Activated T-cell treated with anti-CD3 and anti-CD28 coated beads for 1 hour (primary cell): Measurements from ENCODE around the gene RAB39A.
"Not testable (repeated sequence)": the region's sequence is repeated elsewhere in the genome, so short reads cannot be mapped to it uniquely, and the experiment has no call there.

Source experiments
- DNase-seq: peaks from one replicate; pipeline ENCODE4 v3.0.0-alpha.2; 2020; ENCODE audit warnings: low read depth

RAB39A gene, protein sequence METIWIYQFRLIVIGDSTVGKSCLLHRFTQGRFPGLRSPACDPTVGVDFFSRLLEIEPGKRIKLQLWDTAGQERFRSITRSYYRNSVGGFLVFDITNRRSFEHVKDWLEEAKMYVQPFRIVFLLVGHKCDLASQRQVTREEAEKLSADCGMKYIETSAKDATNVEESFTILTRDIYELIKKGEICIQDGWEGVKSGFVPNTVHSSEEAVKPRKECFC

DNA sequence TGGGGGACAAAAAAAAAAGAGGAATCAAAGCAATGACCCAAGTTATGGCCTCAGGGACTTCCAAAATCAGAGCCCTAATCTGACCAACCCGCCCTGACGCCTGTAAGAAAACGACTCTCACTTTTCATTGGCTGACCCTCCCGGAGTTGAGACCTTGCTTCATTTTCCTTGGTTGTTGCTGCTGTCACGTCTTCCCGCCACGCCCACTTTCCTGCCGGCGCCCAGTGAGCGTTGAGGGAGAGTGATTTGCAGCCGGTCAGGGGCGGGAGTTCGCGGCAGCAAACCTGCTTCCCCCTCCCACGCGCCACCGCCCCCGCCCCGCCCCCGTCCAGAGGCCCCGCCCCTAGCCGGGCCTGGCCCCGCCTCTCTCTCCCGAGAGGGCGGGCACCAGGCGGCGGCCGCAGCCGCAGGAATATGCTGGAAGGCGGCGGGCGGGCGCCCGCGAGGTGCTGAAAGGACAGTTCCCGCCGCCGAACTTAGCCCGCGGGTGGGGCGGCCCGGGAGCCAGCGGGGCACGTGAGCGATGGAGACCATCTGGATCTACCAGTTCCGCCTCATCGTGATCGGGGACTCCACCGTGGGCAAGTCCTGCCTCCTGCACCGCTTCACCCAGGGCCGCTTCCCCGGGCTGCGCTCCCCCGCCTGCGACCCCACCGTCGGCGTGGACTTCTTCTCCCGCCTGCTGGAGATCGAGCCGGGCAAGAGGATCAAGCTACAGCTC is at the start of gene RAB39A:
Gene RAB39A, plus strand, starts transcription at position 403 of the 721 bp plus-strand sequence. Its CDS starts 121 bp downstream, at position 524.
- DNase-seq = peak; percentile 34

DNA sequence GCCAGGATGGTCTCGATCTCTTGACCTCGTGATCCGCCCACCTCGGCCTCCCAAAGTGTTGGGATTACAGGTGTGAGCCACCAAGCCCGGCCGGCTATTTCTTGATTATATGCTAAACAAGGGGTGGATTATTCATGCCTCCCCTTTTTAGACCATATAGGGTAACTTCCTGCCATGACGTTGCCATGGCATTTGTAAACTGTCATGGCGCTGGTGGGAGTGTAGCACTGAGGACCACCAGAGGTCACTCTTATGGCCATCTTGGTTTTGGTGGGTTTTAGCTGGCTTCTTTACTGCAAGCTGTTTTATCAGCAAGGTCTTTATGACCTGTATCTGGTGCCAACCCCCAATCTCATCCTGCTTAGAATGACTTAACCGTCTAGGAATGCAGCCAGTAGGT is 46.8 kb upstream of the RAB39A start:
- not testable (repeated sequence) for DNase-seq

DNA sequence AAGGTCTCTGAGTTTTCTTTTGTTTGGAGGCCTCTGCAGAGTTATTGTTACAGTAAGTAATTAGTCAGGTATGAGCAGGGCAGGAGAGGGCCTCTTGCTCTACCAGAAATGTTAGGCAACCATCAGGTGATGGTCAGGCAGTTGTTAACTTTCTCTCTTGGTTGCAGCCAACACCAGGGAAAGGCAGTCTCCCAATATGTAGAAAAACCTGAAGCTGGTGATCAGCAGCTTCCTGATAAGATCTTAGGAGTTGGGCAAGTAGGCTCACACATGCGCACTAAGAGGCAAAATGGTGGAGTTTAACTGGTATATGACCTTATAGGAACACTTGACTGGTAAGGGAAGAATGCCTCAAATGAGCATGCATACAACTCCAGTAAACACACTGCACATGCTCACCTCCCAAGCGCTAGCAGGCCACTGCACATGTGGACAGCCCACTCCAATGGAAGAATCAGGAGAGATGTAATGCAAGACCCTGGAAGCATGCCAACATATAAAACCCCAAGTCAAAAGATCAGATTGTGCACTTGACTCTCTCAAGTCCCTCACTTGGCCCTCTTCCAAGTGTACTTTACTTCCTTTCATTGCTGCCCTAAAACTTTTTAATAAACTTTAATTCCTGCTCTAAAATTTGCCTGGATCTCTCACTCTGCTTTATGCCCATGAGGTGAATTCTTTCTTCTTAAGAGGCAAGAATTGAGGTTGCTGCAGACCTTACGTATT is 46.0 kb upstream of the RAB39A start:
- no peak for DNase-seq

DNA sequence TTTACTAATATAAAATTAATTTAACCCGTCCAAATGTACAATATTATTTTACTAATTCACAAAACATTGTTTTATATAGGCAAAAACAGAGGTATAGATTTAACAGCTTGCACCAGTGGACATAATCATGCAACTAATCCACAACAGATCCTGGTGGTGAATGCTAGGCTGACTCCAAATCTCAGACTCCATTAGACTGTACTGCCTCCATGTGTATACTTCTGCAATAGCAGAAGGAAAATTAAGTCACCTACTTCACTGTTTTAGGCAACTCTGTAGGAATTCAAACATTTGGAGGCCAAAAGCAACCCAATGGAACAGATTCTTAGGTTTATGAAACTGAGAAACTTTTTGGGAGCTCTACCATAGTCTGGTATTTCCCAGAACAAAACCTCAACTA is 30.0 kb upstream of the RAB39A start:
- DNase-seq = no peak

DNA sequence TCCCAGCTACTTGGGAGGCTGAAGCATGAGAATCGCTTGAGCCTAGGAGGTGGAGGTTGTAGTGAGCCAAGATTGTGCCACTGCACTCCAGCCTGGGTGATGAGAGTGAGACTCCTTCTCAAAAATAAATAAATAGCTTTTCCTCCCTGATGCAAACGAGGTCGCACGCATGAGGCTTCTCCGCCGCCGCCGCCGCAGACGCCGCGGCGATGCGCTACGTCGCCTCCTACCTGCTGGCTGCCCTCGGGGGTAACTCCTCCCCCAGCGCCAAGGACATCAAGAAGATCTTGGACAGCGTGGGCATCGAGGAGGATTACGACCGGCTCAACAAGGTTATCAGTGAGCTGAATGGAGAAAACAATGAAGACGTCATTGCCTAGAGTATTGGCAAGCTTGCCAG is 20.0 kb upstream of the RAB39A start:
- DNase-seq = no peak

DNA sequence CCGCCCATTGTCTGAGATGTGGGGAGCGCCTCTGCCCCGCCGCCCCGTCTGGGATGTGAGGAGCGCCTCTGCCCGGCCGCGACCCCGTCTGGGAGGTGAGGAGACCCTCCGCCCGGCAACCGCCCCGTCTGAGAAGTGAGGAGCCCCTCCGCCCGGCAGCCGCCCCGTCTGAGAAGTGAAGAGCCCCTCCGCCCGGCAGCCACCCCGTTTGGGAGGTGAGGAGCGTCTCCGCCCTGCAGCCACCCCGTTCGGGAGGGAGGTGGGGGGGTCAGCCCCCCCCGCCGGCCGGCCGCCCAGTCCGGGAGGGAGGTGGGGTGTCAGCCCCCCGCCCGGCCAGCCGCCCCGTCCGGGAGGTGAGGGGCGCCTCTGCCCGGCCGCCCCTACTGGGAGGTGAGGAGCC is 15.8 kb upstream of the RAB39A start:
- not testable (repeated sequence) for DNase-seq

DNA sequence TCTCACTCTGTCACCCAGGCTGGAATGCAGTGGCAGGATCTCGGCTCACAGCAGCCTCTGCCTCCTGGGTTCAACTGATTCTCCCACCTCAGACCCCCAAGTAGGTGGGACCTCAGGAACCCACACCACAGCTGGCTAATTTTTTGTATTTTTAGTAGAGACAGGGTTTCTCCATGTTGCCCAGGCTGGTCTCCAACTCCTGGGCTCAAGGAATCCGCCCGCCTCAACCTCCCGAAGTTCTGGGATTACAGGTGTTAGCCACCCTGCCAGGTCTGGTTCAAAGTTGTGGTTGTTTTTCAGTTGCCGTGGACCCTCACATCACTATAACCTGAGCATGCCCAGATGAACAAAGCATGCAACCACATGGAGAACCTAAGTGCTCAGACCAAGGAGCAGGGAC is 13.0 kb upstream of the RAB39A start:
- no peak for DNase-seq

DNA sequence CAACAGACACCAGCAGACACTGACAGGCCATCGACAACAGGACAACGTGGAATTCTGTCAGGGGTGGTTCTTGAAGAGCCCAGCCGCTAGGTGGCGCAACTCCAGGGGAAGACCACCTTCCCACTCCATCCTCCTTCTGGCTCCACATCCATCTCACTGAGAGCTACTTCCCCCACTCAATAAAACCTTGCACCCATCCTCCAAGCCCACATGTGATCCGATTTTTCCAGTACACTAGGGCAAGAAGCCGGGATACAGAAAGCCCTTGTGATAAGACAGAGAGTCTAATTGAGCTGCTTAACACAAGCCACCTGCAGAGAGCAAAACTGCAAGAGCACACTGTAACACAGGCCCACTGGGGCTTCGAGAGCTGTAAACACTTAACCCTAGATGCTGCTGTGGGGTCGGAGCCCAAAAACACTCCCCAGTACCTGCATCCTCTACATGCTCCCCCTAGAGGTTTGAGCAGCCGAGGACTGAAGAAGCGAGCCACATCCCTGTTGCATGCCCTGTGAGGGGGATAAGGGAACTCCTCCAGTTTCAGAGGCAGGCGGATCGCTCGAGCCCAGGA is 11.5 kb upstream of the RAB39A start:
- DNase-seq = peak; percentile 16

DNA sequence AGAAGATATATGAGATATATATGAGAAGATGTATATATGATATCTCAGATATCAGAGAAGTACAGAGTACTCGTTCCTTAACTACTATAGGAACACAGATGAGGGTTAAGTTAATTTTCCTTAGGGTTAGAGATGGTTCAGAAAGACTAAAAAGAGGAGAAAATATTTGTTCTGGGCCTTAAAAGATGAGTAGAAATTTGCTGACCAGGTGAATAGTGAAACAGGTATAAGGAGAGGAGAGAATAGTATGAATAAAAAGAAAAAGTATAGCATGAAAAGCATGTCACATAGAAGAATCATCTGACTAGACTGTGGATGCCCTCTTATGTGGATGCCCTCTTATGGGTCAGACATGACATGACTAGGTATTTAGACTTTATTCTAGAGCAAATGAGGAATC is 6.3 kb upstream of the RAB39A start:
- DNase-seq = no peak

GRCh38 chr11:107923519-107923918 is 4.7 kb upstream of the RAB39A start:
- not testable (repeated sequence) for DNase-seq

DNA sequence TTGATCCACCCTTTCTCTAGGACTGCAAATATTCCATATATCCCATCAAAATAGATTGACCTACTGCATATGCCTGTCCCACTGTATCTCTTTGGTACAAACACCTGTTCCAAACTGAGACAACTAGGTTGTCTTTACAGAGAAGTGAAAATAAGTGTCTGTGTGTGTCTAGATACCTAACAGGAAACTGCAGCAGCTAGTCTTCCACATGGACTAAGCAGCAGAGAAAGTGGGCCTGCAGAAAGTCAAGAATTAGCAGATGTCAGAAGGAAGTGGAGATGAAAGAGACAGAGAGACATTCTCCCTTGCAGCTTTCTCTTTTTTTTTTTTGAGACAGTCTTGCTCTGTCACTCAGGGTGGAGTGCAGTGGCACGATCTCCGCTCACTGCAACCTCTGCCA is 3.9 kb upstream of the RAB39A start:
- DNase-seq = no peak

DNA sequence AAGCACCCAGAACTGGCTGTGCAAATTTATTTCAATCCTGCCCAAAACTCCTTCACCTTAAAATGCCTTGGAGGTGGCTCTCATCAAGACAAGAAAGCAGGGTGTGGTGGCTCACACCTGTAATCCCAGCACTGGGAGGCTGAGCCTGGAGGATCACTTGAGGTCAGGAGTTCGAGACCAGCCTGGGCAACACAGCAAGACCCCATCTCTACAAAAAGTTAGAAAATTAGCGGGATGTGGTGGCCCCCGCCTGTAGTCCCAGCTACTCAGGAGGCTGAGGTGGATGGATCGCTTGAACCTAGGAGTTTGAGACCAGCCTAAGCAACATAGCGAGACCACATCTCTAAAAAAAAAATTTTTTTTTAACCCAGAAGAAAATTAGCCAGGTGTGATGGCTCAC is 689 bp upstream of the RAB39A start:
- DNase-seq = no peak

DNA sequence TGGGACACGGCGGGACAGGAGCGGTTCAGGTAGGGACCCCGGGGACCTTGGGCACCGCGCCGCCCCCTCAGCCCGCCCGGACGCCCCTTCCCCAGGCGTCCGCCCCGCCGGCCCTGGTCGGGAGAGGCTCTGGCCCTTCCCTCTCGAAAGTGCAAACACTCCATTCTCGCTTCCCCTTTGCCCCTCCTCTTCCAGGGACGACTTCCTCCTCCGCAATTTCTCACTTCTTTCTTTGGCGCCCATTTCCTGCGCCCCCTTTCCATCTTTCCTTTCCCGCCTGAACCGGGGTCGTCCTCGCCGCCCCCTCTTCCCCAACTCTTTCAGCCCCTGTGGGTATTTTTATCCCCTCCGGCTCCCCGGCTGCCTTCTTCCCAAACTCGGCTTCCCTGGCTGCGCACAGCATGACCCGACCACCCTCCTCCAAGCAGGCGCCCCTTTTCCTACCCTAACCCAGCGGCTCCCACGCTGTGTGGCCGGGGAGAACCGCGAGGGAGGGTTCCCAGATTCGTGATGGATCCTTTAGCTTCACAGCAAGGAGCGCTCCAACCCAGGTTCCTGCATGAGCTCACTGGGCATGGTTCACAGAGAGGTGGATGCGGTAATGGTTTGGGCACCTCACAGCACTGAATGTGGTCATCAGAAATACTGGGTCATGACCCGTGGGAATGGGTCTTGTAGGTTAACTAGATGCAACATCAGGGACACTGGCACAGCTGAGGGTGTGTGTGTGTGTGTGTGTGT is 689 bp downstream of the RAB39A start:
- no peak for DNase-seq

DNA sequence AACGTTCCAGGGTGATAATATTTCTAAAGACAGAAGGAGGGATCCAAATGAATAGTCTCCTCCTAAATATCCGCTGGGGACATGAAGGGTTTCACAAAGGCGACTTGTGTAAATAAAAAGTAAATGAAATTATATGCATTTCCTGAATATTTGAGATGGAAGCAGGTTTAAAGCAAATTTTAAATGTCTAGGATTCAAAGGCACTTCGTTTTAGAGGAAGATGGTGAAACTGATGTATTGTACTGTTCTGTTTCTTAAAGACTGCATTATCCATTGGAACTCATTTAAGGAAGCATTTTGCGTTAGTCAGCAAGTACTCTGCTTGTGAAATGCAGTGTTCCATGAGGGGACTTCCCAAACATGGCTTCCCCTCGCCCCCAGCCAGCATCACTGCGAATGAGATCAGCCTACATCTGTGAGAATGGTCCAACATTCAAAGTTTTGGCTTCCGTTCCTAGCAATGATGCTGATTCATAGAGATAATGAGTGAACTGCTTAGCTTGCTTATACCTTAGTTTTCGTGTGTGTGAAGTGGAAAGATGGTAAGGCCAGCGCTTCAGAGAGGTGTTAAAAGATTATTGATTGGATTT is 1.5 kb downstream of the RAB39A start:
- DNase-seq = no peak

DNA sequence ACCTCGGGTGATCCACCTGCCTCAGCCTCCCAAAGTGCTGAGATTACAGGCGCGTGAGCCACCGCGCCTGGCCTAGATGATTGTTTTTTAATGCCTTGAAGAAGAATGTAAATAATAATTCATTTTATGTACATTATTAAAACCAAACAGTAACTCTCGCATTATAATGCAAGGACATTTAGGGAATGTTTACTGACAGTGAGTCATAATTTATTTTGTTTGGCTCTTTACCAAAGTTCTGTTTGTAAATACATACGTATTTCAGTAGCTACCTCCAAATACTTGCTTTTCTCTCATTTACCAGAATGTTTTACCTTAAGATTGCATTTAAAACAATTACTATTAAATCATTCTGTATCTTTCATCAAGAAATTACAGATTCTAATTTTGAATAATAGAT is 3.0 kb downstream of the RAB39A start:
- DNase-seq = no peak

DNA sequence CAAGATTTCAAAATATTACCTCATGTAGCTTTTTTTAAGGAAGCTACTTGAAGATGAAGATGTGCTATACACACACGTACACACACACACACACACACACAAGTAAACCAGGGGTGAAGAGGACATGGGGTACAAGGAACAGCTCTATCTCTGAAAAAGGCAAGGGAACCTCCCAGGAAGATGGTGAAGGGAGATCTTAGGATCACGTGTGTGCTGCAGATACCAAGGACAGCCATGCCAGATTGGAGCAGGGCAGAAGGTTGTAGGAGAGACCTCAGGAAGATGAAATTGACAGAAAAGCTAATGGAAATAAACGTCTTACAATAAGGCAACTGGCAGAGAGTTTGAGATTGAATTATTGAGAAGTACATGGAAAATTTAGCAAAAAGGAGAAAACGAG is 19.7 kb downstream of the RAB39A start:
- DNase-seq = no peak

GRCh38 chr11:107948328-107948727 is 20.1 kb downstream of the RAB39A start:
- DNase-seq = not testable (repeated sequence)

DNA sequence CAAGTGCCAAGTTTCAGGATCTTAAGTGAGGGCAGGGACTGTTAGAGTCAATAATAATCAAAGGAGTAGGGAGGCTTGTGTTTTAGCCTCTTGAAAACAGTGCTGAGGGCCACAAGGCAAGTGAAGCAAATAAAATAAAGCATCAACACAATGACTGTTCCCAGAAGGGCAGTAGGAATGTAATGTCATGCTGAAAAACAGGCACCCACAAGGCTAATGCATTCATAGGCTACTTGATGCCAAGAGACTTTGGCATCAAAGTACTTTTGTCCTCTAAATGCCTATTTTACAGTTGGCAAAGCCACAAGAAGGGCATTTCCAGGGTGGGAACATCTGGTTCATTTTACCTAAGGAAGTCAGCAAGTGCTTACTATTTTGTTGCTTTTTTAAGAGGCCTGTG is 22.9 kb downstream of the RAB39A start:
- DNase-seq = no peak

DNA sequence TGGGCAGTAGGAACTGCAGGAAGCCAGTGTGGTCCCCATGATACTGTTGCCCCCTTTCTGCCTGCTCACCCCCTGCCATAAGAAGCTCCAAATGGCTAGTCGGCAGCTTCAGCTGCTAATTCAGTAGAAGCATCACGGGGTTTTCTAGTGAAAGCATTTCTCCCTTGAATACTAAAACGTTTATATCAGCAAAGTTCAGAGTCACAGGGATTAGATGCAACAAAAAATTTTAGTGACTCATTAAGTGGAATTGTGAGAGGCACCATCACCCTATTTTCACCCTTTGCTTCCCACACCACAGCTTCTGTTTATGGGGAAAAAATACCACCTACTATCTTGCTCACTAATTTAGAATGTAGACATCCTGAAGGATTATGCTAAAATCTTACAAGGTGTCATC is 25.2 kb downstream of the RAB39A start:
- DNase-seq = no peak

- DNase-seq = no peak
These were observed 28.3 kb downstream of the RAB39A start for GRCh38 chr11:107956543-107956942.

DNA sequence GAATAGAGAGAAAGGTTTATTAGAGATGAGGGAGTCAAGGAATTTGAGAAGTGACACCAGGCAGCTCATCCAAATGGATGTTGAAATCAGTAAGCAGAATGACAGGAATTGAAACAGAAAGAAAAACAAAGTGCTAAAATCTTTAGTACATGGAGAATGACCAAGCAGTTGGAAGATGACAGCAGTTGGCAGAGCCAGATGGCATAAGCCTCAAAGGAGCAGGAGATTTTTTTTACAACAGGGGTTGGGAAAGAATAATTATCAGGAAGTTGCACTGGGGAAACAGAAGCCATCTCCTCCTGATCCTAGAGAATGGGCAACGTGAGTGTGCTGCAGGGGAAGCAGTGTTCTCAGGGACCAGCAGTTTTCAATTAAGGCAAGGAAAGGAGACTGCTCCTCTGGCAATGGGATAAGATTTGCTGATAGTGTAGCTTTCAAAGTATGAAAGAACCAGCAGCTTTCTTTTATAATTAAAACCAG is 28.9 kb downstream of the RAB39A start:
- DNase-seq = no peak

DNA sequence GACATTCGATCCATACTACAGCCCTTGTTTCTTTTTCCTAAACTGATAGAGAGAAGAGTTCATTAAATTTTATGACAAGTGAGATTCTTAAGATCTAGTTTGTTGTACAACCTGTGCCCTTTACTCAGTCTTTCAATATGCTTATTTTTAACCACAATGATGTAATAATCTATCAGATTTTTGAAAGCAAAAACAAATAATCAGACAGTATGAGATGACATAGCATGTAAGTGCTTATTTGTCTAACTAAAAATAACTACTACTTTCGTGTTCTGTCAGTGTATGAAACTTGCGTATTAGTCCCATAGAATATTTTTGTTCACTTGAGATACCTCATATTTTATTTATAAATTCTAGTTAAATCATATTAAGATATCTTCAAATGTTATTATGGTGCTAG is 33.2 kb downstream of the RAB39A start:
- DNase-seq = no peak
